NB4 (cell line): ENCODE results near the gene MCM3.

ENCODE experiments used
- CTCF ChIP-seq: IDR thresholded peaks from one replicate; pipeline ENCODE4 v1.5.1; 2012; ENCODE audit warnings: low read depth, low read length
- MYC ChIP-seq: IDR thresholded peaks from 2 replicates; pipeline ENCODE4 v1.6.1; 2011; ENCODE audit warnings: low read depth, low read length
- POLR2A ChIP-seq: IDR thresholded peaks from 2 replicates; pipeline ENCODE4 v1.6.1; 2011; ENCODE audit warnings: mild to moderate bottlenecking; ENCODE audit not compliant: insufficient read length; ENCODE audit errors: extremely low read depth

- no peak for TF ChIP-seq CTCF
- TF ChIP-seq POLR2A, result no peak
- TF ChIP-seq MYC, result no peak
These were observed 45.9 kb upstream of the MCM3 start for GRCh38 chr6:52330470-52330869.
